IMR-90 (cell line): ENCODE measurements around the gene ECI2. TPM values are rescaled to one million over a fixed set of nuclear protein-coding genes. Genes with fewer than 3 reads are reported as not detected.

Source experiments
- ATAC-seq: fragments of 200-7000 bp; cut with Tn5 transposase; 2 replicates; pipeline ENCODE4 v1.9.1; 2020; ENCODE audit warnings: low read depth, mild to moderate bottlenecking, moderate library complexity
- BruUV-seq: library from RNA; stranded (reverse); fragments of 400-500 nt; replicated peaks from 2 replicates; lab custom pipeline; 2021; lab: Mats Ljungman, UMichigan
- CTCF ChIA-PET: fragments of 300-600 bp; formaldehyde crosslinking; extraction: SDS; loops from one replicate; lab custom pipeline; 2021; ENCODE audit warnings: antibody characterized with exemption; lab: Yijun Ruan, JAX
- POLR2A ChIA-PET: fragments of 300-600 bp; sonication (Branson Sonifier 250); formaldehyde crosslinking; loops from one replicate; lab custom pipeline; 2022; ENCODE audit warnings: antibody characterized with exemption; ENCODE audit not compliant: unreplicated experiment; lab: Charles Lee
- DNase-seq: peaks from one replicate; pipeline ENCODE4 v3.0.0; 2013
- H2AFZ ChIP-seq: replicated peaks from 2 replicates; pipeline ENCODE3; 2013; ENCODE audit warnings: low read length, mild to moderate bottlenecking; ENCODE audit not compliant: poor library complexity
- H2AK5ac ChIP-seq: 2 replicates; pipeline ENCODE4 v1.6.1; 2013; ENCODE audit warnings: low read depth, low read length, inconsistent platforms
- H2AK9ac ChIP-seq: replicated peaks from 2 replicates; pipeline ENCODE3; 2013; ENCODE audit warnings: mild to moderate bottlenecking, low read depth, low read length, moderate library complexity; ENCODE audit not compliant: poor library complexity
- H2BK120ac ChIP-seq: 2 replicates; pipeline ENCODE4 v1.6.1; 2013; ENCODE audit warnings: low read depth, low read length, inconsistent platforms
- H2BK15ac ChIP-seq: 3 replicates; pipeline ENCODE4 v1.6.1; 2013; ENCODE audit warnings: low read depth, low read length, inconsistent platforms
- H2BK20ac ChIP-seq: 2 replicates; pipeline ENCODE4 v1.6.1; 2013; ENCODE audit warnings: low read depth, mild to moderate bottlenecking, inconsistent platforms, low read length, moderate library complexity
- H2BK5ac ChIP-seq: 2 replicates; pipeline ENCODE4 v1.6.1; 2013; ENCODE audit warnings: mild to moderate bottlenecking, low read depth, low read length, inconsistent platforms; ENCODE audit not compliant: poor library complexity, severe bottlenecking
- H3K14ac ChIP-seq: replicated peaks from 2 replicates; pipeline ENCODE4 v1.6.1; 2013; ENCODE audit warnings: low read depth, low read length, inconsistent platforms
- H3K18ac ChIP-seq: 2 replicates; pipeline ENCODE4 v1.6.1; 2013; ENCODE audit warnings: low read depth, low read length, control low read depth
- H3K23ac ChIP-seq: 2 replicates; pipeline ENCODE4 v1.6.1; 2013; ENCODE audit warnings: low read depth, low read length, inconsistent platforms
- H3K27ac ChIP-seq: 2 replicates; pipeline ENCODE4 v1.5.1; 2013; ENCODE audit warnings: mild to moderate bottlenecking, control low read depth, low read length; ENCODE audit not compliant: insufficient read depth
- H3K27me3 ChIP-seq: 2 replicates; pipeline ENCODE4 v1.6.1; 2013; ENCODE audit warnings: low read length; ENCODE audit not compliant: control insufficient read depth, insufficient read depth
- H3K36me3 ChIP-seq: 2 replicates; pipeline ENCODE4 v1.6.1; 2013; ENCODE audit warnings: low read length, mixed read lengths; ENCODE audit not compliant: control insufficient read depth, insufficient read depth
- H3K4ac ChIP-seq: 2 replicates; pipeline ENCODE4 v1.6.1; 2013; ENCODE audit warnings: low read depth, low read length, inconsistent platforms
- H3K4me1 ChIP-seq: 2 replicates; pipeline ENCODE4 v1.6.1; 2013; ENCODE audit warnings: low read length, mixed read lengths; ENCODE audit not compliant: control insufficient read depth, insufficient read depth
- H3K4me2 ChIP-seq: 2 replicates; pipeline ENCODE4 v1.6.1; 2013; ENCODE audit warnings: low read depth, mild to moderate bottlenecking, control low read depth, low read length, moderate library complexity
- H3K4me3 ChIP-seq: 2 replicates; pipeline ENCODE4 v1.5.1; 2013; ENCODE audit warnings: low read depth, mild to moderate bottlenecking, control low read depth, low read length, moderate library complexity; ENCODE audit not compliant: insufficient read depth
- H3K56ac ChIP-seq: 2 replicates; pipeline ENCODE4 v1.6.1; 2013; ENCODE audit warnings: low read length, inconsistent platforms; ENCODE audit not compliant: insufficient read depth; ENCODE audit errors: extremely low read depth
- H3K79me1 ChIP-seq, 2 experiments: 2 replicates each; pipeline ENCODE4 v1.6.1; 2013; ENCODE audit warnings: low read length in 2 of 2, inconsistent platforms in 1 of 2, low read depth in 1 of 2
- H3K9ac ChIP-seq: 2 replicates; pipeline ENCODE4 v1.6.1; 2013; ENCODE audit warnings: low read depth, low read length, control low read depth
- H3K9me1 ChIP-seq: 2 replicates; pipeline ENCODE4 v1.6.1; 2013; ENCODE audit warnings: low read length, inconsistent platforms; ENCODE audit not compliant: insufficient read depth
- H3K9me3 ChIP-seq: 2 replicates; pipeline ENCODE4 v1.6.1; 2013; ENCODE audit warnings: low read length; ENCODE audit not compliant: control insufficient read depth, insufficient read depth
- H4K20me1 ChIP-seq: 2 replicates; pipeline ENCODE4 v1.6.1; 2013; ENCODE audit warnings: low read length, inconsistent platforms; ENCODE audit not compliant: insufficient read depth
- H4K5ac ChIP-seq: 2 replicates; pipeline ENCODE4 v1.6.1; 2013; ENCODE audit warnings: mild to moderate bottlenecking, low read depth, low read length, control low read depth
- H4K8ac ChIP-seq, 2 experiments: 2 replicates each; pipeline ENCODE4 v1.6.1; 2013; ENCODE audit warnings: low read depth in 2 of 2, low read length in 2 of 2, control low read depth in 1 of 2, inconsistent platforms in 1 of 2
- H4K91ac ChIP-seq: 2 replicates; pipeline ENCODE4 v1.6.1; 2013; ENCODE audit warnings: low read depth, low read length, inconsistent platforms; ENCODE audit not compliant: insufficient read depth
- CEBPB ChIP-seq: IDR thresholded peaks from 2 replicates; pipeline ENCODE4 v1.6.1; 2012; ENCODE audit warnings: low read depth, low read length, improper control_type of control experiment
- FOS ChIP-seq: fragments of 150-350 bp; IDR thresholded peaks from 2 replicates; pipeline ENCODE4 v1.6.1; 2016; ENCODE audit warnings: low read depth, low read length
- MXI1 ChIP-seq: IDR thresholded peaks from 2 replicates; pipeline ENCODE4 v1.6.1; 2012; ENCODE audit warnings: low read depth, mild to moderate bottlenecking, low read length, moderate library complexity, borderline replicate concordance
- RAD21 ChIP-seq: IDR thresholded peaks from 2 replicates; pipeline ENCODE4 v1.6.1; 2012; ENCODE audit warnings: low read length, improper control_type of control experiment
- WGBS, 2 experiments: methylation state at CpG; one replicate each; pipeline versions ENCODE4 v1.1.5 to v1.1.7; 2013; ENCODE audit warnings: missing lambda C conversion rate in 2 of 2; ENCODE audit not compliant: insufficient read length in 1 of 2; ENCODE audit errors: extremely low coverage in 2 of 2; 5-methylcytosine and 5-hydroxymethylcytosine counted together
- dilution Hi-C: fragments of 300-500 bp; cut with HindIII; formaldehyde crosslinking; loops from one replicate; pipeline ENCODE4 v1.14.3; 2018; ENCODE audit warnings: low sequenced_read_pairs; ENCODE audit not compliant: unreplicated experiment
- in situ Hi-C: fragments of 300-500 bp; cut with MboI; formaldehyde crosslinking; loops from 3 replicates; pipeline ENCODE4 v1.14.3; 2019; ENCODE audit warnings: low sequenced_read_pairs, inconsistent platforms, mixed read lengths
- intact Hi-C: fragments of 100-400 bp; cut with micrococcal nuclease; formaldehyde crosslinking; loops from 2 replicates; pipeline ENCODE4 v1.10.0; 2022
- polyA plus RNA-seq, 3 experiments: library from polyadenylated mRNA; depleted of rRNA; stranded (reverse); fragments of >200 nt; gene quantifications; 2 replicates each; pipeline ENCODE4 v1.2.3, GENCODE V29; 2012; ENCODE audit warnings: low replicate concordance in 1 of 3
- total RNA-seq: library from RNA; depleted of rRNA; stranded (reverse); fragments of >200 nt; gene quantifications from 2 replicates; pipeline ENCODE4 v1.2.3, GENCODE V29; 2012

ECI2 gene
- total and polyA plus RNA-seq, 2 of the 4 experiments (the other 2 are of a cell fraction), result 64.1 to 152 TPM

DNA sequence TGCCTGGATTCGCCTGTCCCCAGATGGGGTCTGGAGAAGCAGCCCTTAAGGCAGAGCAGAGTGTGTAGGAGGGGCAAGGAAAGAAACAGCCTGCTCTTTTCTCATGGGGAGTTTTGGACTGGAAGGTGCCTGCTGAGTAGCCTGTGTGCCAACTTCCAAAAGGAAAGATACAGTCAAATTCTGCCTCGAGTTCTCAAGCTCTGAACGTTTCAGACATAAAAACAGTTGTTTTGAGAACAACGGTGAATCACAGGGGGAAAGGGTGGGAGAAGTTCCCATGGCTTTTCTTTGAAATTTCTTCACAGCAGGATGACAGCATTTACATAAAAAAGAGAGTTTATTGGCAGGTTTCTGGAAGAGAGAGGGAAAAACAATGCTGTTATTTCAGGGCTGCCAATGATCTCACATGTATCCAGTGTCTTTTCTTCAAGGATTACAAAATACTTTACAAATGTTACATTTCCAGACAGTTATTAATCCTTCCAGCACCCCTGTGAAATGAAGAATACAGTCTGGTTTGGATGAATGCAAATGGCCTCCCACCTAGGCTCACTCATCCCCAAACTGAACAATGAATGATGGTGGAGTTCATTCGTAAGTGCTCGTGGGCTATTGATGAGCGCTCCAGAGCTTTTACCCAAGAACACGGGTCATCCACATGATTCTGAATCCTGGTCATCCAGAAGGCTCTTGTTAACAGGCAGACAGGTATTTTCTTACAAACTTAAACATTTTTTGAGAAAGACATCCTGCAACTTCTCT lies 33.8 kb upstream of the ECI2 start:
- Histone ChIP-seq H2AK5ac (no peak overlapping the region), H2BK120ac (no peak overlapping the region), H3K4me3 (no peak overlapping the region), H4K91ac (no peak overlapping the region), H4K20me1 (no peaks in the 10 kb centered on the region), H3K14ac (no peak overlapping the region), H3K9me3 (peaks cover 1% of the 10 kb centered on the region; the same call in 1 of the 2 replicates), H4K8ac (no peak overlapping the region), H3K79me1 (no peaks in the 10 kb centered on the region), H3K18ac (peak overlapping the region; percentile 43; the same call in 1 of the 2 replicates), H3K9ac (no peak overlapping the region), H2BK5ac (no peak overlapping the region), H3K4me2 (no peak overlapping the region; the same call in 1 of the 2 replicates), H2AFZ (no peak overlapping the region), H2AK9ac (no peak overlapping the region), H2BK20ac (no peak overlapping the region), H3K4me1 (peaks cover 13% of the 10 kb centered on the region), H3K9me1 (no peaks in the 10 kb centered on the region), H3K36me3 (no peaks in the 10 kb centered on the region), H3K27ac (peak overlapping the region; percentile 46; the same call in 1 of the 2 replicates), H3K23ac (no peak overlapping the region), H2BK15ac (no peak overlapping the region), H3K56ac (no peak overlapping the region), H3K27me3 (no peaks in the 10 kb centered on the region; the same call in 1 of the 2 replicates), H4K5ac (no peak overlapping the region), H3K4ac (no peak overlapping the region)
- ChIA-PET CTCF (no interaction called here), POLR2A (no interaction called here)
- dilution Hi-C loops (no loop called here), intact Hi-C loops (loop anchor here (5.0 kb wide), 1 partner anchor 322 kb away; the partner anchor contains the start of gene FAM50B), in situ Hi-C loops (no loop called here)
- no CpG with 5 or more reads among the region's 8 CpGs for WGBS, 2 experiments
- peak; percentile 12; the same call in 1 of the 2 replicates for ATAC-seq
- DNase-seq, result peak; percentile 42
- BruUV-seq, result no TSS peak
- TF ChIP-seq MXI1 (no peak), CEBPB (0 out of 2 replicates have a peak, but pooled peaks have one; percentile 0), RAD21 (no peak), FOS (no peak)
